Natural killer cell (primary cell): Measurements from ENCODE around the gene PALLD. TPM values are rescaled to one million over a fixed set of nuclear protein-coding genes. Genes with fewer than 3 reads are reported as not detected.
A peak's percentile ranks its signal among the peaks of the same experiment; 100 is the strongest.

Experiments used
- ATAC-seq, 3 donors: fragments of 150-1000 bp in 2 of 3; fragments of 200-7000 bp in 1 of 3; cut with Tn5 transposase; 1 replicate in 1 of 3; 2 replicates in 2 of 3; pipeline ENCODE4 v1.10.0; 2021; ENCODE audit warnings: mild to moderate bottlenecking in 2 of 3, moderate library complexity in 2 of 3
- DNase-seq, 2 donors: peaks; one replicate each; pipeline versions ENCODE4 v3.0.0 to v3.0.0-alpha.2; 2013 to 2021; ENCODE audit warnings: mixed read lengths in 1 of 2
- H3K27ac ChIP-seq: one replicate; pipeline ENCODE4 v1.5.1; 2013; ENCODE audit warnings: mild to moderate bottlenecking, low read length
- H3K27me3 ChIP-seq: one replicate; pipeline ENCODE4 v1.6.1; 2013; ENCODE audit warnings: low read length; ENCODE audit not compliant: control insufficient read depth, insufficient read depth
- H3K36me3 ChIP-seq: one replicate; pipeline ENCODE4 v1.6.1; 2013; ENCODE audit warnings: low read length; ENCODE audit not compliant: control insufficient read depth, insufficient read depth
- H3K4me1 ChIP-seq: one replicate; pipeline ENCODE4 v1.6.1; 2013; ENCODE audit warnings: low read length; ENCODE audit not compliant: control insufficient read depth, insufficient read depth
- H3K4me3 ChIP-seq: one replicate; pipeline ENCODE4 v1.5.1; 2013; ENCODE audit warnings: low read length
- H3K9me3 ChIP-seq: one replicate; pipeline ENCODE4 v1.6.1; 2013; ENCODE audit warnings: low read length; ENCODE audit not compliant: control insufficient read depth, insufficient read depth
- H3K27ac Mint-ChIP-seq, 2 donors: one replicate each; pipeline ENCODE4 v1.8.0; 2022; ENCODE audit warnings: mild to moderate bottlenecking in 2 of 2, mixed read lengths in 2 of 2, moderate library complexity in 1 of 2
- H3K27me3 Mint-ChIP-seq, 2 donors: one replicate each; pipeline ENCODE4 v1.8.0; 2022; ENCODE audit warnings: low read depth in 2 of 2, mixed read lengths in 2 of 2
- H3K36me3 Mint-ChIP-seq: one replicate; pipeline ENCODE4 v1.8.0; 2022; ENCODE audit warnings: mixed read lengths
- H3K4me1 Mint-ChIP-seq, 2 donors: one replicate each; pipeline ENCODE4 v1.8.0; 2022; ENCODE audit warnings: mixed read lengths in 2 of 2
- H3K4me3 Mint-ChIP-seq: one replicate; pipeline ENCODE4 v1.8.0; 2022; ENCODE audit warnings: mild to moderate bottlenecking, moderate library complexity, mixed read lengths
- H3K9me3 Mint-ChIP-seq, 2 donors: one replicate each; pipeline ENCODE4 v1.8.0; 2022; ENCODE audit warnings: mixed read lengths in 2 of 2
- CTCF ChIP-seq: fragments of 200-600 bp; IDR thresholded peaks from one replicate; pipeline ENCODE4 v1.8.0; 2022; ENCODE audit warnings: antibody characterized with exemption
- WGBS: methylation state at CpG from one replicate; pipeline ENCODE4 v1.1.7; 2013; ENCODE audit warnings: missing lambda C conversion rate; ENCODE audit not compliant: insufficient coverage; 5-methylcytosine and 5-hydroxymethylcytosine counted together
- intact Hi-C: fragments of 100-400 bp; cut with micrococcal nuclease; formaldehyde crosslinking; loops from one replicate; pipeline ENCODE4 v1.14.2; 2022
- total RNA-seq, 4 donors: library from RNA; stranded (reverse); fragments of 120-200 nt in 1 of 4; gene quantifications; one replicate each; pipeline versions ENCODE4 v1.2.3 to v1.2.4, GENCODE V29; 2013 to 2022

The PALLD gene
- total RNA-seq, 3 donors from 2014 or later (not counting 1 experiment from before 2014, with no cell fraction given), result 15.1 to 25.4 (median 22.8) TPM

GRCh38 chr4:168503652-168504362, 7.0 kb downstream of the PALLD start:
- H3K9me3 Mint-ChIP-seq, result no peaks in the 10 kb centered on the region
- Histone ChIP-seq H3K4me1 (peaks cover 3% of the 10 kb centered on the region), H3K27ac (no peak overlapping the region), H3K36me3 (no peaks in the 10 kb centered on the region), H3K27me3 (peaks cover 2% of the 10 kb centered on the region), H3K4me3 (no peak overlapping the region), H3K9me3 (no peaks in the 10 kb centered on the region)
- H3K27ac Mint-ChIP-seq, result no peak overlapping the region
- intact Hi-C loops, result no loop called here
- H3K36me3 Mint-ChIP-seq, result no peaks in the 10 kb centered on the region
- no peak for DNase-seq
- WGBS, result 80% methylated on average over 9 of the region's 9 CpGs
- peak in 1 of 3 donors; percentile 46 for ATAC-seq
- H3K4me3 Mint-ChIP-seq, result no peak overlapping the region
- no peak for TF ChIP-seq CTCF
- H3K4me1 Mint-ChIP-seq, result no peaks in the 10 kb centered on the region
- H3K27me3 Mint-ChIP-seq, result peaks cover 1 to 4% of the 10 kb centered on the region in 2 donors

GRCh38 chr4:168504526-168504925, 7.7 kb downstream of the PALLD start:
- H3K9me3 ChIP-seq, result no peaks in the 10 kb centered on the region
- no peaks in the 10 kb centered on the region for H3K36me3 Mint-ChIP-seq
- DNase-seq, result no peak
- intact Hi-C loops, result no loop called here
- peaks cover 2% of the 10 kb centered on the region for H3K27me3 ChIP-seq
- H3K4me1 ChIP-seq, result peaks cover 3% of the 10 kb centered on the region
- no peaks in the 10 kb centered on the region for H3K4me1 Mint-ChIP-seq
- 100% methylated on average over 2 of the region's 3 CpGs for WGBS
- no peak for TF ChIP-seq CTCF
- peaks cover 0 to 4% of the 10 kb centered on the region in 2 donors for H3K27me3 Mint-ChIP-seq
- no peak overlapping the region for H3K4me3 Mint-ChIP-seq
- H3K27ac ChIP-seq, result no peak overlapping the region
- no peak overlapping the region for H3K27ac Mint-ChIP-seq
- no peak overlapping the region for H3K4me3 ChIP-seq
- H3K9me3 Mint-ChIP-seq, result no peaks in the 10 kb centered on the region
- H3K36me3 ChIP-seq, result no peaks in the 10 kb centered on the region
- ATAC-seq, result no peak

DNA sequence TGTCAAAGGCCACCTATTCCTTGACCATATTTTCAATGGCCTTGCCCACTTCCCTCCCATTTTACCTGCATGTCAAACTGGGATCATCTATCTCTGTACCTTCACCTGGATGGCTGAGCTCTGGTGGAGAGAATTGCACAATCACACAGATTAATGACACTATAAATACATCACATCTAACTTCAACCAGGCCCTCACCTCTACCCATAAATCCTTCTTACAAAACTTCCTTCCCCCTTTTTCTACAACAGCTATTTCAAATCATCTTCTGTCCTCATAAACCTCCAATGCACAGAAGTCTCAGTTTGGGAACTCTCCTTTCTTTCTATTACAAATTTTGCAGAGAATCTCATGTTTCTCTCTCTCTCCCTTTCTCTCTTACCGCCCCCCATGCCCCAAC, 9.2 kb downstream of the PALLD start:
- Mint-ChIP-seq H3K27ac (no peak overlapping the region), H3K4me1 (no peaks in the 10 kb centered on the region), H3K27me3 (no peaks in the 10 kb centered on the region), H3K36me3 (no peaks in the 10 kb centered on the region), H3K9me3 (no peaks in the 10 kb centered on the region), H3K4me3 (no peak overlapping the region)
- Histone ChIP-seq H3K36me3 (no peaks in the 10 kb centered on the region), H3K4me1 (peaks cover 3% of the 10 kb centered on the region), H3K27ac (no peak overlapping the region), H3K27me3 (peaks cover 2% of the 10 kb centered on the region), H3K4me3 (no peak overlapping the region), H3K9me3 (no peaks in the 10 kb centered on the region)
- ATAC-seq (no peak), DNase-seq (no peak)
- WGBS, result 41% methylated on average over 1 of the region's 1 CpG
- TF ChIP-seq CTCF, result no peak
- intact Hi-C loops, result no loop called here
